HG03558 (cell line): ENCODE data around the gene PFDN2.
"Not testable (repeated sequence)": the region's sequence is repeated elsewhere in the genome, so short reads cannot be mapped to it uniquely, and the experiment has no call there.

Experiments used
- ATAC-seq: cut with Tn5 transposase; IDR thresholded peaks from one replicate; pipeline ENCODE4 v1.9.1; 2021; ENCODE audit warnings: moderate number of reproducible peaks; ENCODE audit not compliant: unreplicated experiment; ENCODE audit errors: extremely low read depth

Gene PFDN2

DNA sequence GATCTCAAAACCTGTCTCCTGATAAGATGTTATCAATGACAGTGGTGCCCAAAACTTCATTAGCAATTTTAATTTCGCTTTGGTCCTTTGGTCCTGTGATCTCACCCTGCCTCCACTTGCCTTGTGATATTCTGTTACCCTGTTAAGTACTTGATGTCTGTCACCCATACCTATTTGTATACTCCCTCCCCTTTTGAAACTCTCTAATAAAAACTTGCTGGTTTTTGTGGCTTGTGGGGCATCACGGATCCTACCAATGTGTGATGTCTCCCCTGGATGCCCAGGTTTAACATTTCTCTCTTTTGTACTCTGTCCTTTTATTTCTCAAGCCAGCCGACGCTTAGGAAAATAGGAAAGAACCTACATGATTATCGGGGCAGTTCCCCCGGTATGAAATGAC, 53.9 kb downstream of the PFDN2 start:
- ATAC-seq: not testable (repeated sequence)

DNA sequence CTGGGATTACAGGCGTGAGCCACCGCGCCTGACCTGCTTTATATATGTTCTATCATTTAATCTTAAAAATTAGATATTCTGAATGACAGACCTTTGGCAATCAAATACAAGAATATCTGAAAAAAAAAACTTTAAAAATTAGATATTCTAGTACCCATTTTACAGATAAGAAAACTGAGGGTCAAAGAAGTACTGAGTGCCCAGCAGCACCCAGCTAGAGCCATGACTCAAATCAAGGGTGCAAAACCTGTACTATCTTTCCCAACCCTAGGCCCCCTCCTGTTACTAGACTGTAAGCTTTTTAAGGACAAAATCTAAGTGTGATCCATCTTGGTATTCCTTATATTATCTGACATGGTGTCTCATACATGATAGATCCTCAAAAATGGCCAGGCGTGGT, 56.4 kb downstream of the PFDN2 start:
- ATAC-seq: no peak

DNA sequence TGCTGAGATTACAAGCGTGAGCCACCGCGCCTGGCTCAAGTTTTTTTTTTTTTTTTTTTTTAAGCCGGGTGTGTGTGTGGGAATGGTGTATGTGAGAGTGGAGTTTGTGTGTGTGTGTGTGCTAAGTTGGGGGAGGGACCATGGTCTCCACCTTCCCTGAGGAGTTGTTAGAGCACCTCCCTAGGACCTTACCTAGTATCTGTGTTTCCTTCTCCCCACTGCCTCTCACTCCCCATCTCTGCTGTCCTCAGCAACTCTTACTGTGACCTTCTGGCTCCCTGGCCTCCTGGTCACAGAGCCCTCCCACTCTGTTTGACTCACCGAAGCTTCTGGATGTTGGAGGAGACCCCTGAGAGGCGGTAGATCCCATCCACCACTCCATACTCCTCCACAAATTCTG, 58.5 kb downstream of the PFDN2 start:
- no peak for ATAC-seq

DNA sequence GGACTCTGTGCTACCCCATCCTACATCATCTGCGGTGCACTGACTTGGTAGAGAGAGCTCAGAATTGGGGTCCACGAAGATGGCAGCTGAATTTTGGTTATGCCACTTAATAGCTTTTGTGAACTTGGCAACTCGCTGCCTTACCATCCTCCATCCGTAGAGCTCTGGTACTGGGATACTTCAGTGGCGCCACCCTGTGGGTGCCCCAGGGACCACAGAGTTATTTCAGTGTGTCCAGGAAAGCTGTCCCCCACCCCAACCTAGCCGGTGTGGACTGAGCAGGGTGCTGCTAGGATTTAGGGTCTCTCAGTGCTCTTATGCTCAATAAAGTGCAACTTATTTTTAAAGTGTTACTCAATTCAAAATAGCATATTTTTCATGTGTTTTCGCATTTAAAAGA, 63.0 kb downstream of the PFDN2 start:
- ATAC-seq: no peak

DNA sequence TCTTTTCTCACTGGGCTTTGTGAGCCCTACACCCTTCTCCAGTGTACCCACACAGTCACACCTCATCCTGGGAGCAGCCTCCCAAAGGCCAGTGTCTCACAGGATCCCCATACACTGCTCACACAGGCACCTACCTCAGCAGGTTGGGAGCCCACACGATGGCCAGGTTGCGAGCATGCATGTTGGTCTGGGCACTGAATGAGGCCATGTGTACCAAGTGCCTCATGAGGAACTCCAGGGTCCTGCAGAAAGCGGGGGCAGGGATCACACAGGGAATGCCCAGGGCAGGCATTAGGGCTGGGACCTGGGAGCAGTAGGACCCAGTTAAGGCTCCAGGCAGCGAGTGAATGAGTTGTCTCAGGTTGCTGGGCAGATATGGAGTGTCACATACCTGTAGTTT, 63.6 kb downstream of the PFDN2 start:
- no peak for ATAC-seq

DNA sequence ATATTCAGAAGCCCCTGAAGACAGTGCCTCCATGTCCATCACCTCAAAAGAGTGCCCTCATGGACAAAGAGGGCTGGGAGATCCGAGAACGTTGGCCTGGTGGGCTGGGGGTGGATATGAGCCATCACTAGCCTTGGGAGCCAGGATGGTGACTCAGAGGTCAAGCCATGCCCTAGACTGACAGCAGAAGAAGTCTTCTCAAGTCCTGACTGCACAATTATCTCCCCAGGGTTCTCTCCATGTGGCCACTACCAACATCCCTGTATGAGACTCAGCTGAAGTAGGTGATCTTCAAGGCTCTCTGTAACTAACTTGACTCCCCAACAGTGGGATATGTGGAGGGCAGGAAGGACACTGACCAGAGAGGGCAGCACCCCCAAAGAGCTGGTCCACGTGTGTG, 64.9 kb downstream of the PFDN2 start:
- ATAC-seq: no peak

DNA sequence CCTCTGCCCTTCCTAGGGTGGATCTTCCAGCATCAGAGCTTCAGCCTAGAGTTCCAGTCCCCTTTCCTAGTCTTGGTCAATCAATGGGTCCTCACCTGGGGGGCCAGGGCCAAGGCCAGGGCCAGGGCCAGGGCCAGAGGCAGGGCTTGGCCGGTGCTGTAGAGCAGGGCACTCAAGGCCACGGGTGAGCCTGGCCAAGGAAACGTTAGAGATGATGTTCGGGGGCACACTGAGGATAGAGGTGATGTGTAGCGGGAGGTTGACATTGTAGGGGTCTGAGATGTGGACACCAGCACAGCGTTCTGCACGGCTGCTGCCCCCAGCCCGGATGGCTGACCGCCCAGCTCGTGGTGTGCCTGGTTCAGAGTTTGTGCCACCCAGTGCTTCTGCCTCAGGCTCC, 66.6 kb downstream of the PFDN2 start:
- ATAC-seq: no peak
